GM19240 (cell line): ENCODE data around the gene CDH1.

Experiments used
- DNase-seq: peaks from one replicate; pipeline ENCODE4 v3.0.0; 2011; ENCODE audit warnings: low spot score; ENCODE audit not compliant: insufficient read length

The CDH1 gene

GRCh38 chr16:68732042-68732680, 4.9 kb upstream of the CDH1 start:
- DNase-seq, result no peak

GRCh38 chr16:68732741-68733399, 4.2 kb upstream of the CDH1 start:
- no peak for DNase-seq

GRCh38 chr16:68733570-68733969, 3.5 kb upstream of the CDH1 start:
- no peak for DNase-seq

GRCh38 chr16:68734782-68735181, 2.3 kb upstream of the CDH1 start:
- DNase-seq, result no peak

GRCh38 chr16:68736561-68736960, 531 bp upstream of the CDH1 start:
- DNase-seq, result no peak

- DNase-seq, result no peak
Observed at GRCh38 chr16:68737730-68738629, 888 bp downstream of the CDH1 start.

GRCh38 chr16:68739964-68740627, 3.0 kb downstream of the CDH1 start:
- DNase-seq, result no peak

- DNase-seq, result no peak
Observed at GRCh38 chr16:68740628-68741346, 3.7 kb downstream of the CDH1 start.

- DNase-seq, result no peak
Observed at GRCh38 chr16:68743664-68744063, 6.6 kb downstream of the CDH1 start.

GRCh38 chr16:68744744-68745280, 7.7 kb downstream of the CDH1 start:
- no peak for DNase-seq

- no peak for DNase-seq
Observed at GRCh38 chr16:68746951-68747350, 9.9 kb downstream of the CDH1 start.

- DNase-seq, result no peak
Observed at GRCh38 chr16:68749432-68749831, 12.3 kb downstream of the CDH1 start.

GRCh38 chr16:68750193-68750695, 13.2 kb downstream of the CDH1 start:
- DNase-seq, result no peak

- DNase-seq, result no peak
Observed at GRCh38 chr16:68751160-68751559, 14.1 kb downstream of the CDH1 start.

GRCh38 chr16:68752602-68753001, 15.5 kb downstream of the CDH1 start:
- DNase-seq, result no peak

- DNase-seq, result no peak
Observed at GRCh38 chr16:68754084-68754792, 17.1 kb downstream of the CDH1 start.

- DNase-seq, result peak; percentile 64
Observed at GRCh38 chr16:68756239-68756915, 19.3 kb downstream of the CDH1 start.

- DNase-seq, result no peak
Observed at GRCh38 chr16:68757625-68757935, 20.5 kb downstream of the CDH1 start.

GRCh38 chr16:68759062-68759461, 22.0 kb downstream of the CDH1 start:
- DNase-seq, result no peak
